ENCODE results near the gene FAAP24.

DNA sequence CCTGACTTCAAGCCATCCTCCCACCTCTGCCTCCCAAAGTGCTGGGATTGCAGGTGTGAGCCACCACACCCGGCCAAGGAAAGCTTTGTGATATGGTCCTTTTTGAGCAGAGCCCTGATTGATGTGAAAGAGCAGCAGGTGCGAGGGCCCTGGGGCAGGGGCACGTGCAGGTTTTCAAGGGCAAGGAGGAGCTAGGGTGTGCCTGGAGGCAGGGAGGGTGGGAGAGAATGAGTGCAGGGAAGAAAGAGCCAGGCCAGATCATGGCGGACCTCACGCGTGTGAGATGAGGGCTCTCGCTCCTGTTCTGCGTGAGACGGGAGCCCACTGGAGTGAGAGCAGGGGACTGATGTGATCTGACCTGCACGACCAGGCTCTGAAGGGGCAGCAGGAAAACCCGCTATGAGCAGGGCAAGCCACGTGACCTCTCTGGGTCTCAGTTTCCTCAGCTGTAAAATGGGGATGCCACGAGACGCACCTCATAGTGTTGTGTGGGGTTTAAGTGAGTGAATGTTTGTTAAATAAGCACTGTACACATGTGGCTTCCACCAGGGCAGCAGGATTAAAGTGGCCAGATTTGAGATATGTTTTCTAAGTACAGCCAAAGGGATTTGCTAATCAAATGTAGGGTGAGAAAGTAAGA is 25.8 kb downstream of the FAAP24 start:
- TF ChIP-seq CTCF (IDR thresholded peaks at IDR 0.05; ENCODE audit: insufficient read depth, low read depth, low read length): no peak
- TF ChIP-seq EZH2 (IDR thresholded peaks at IDR 0.05; ENCODE audit: insufficient read depth, low read length): no peak
